ENCODE measurements around the gene TXLNG. TPM values are rescaled to one million over a fixed set of nuclear protein-coding genes. Genes with fewer than 3 reads are reported as not detected.
"Not testable (repeated sequence)": the region's sequence is repeated elsewhere in the genome, so short reads cannot be mapped to it uniquely, and the experiment has no call there.

TXLNG gene
- total and polyA plus RNA-seq, 9 donors: 14.0 to 27.7 (median 20.2) TPM

DNA sequence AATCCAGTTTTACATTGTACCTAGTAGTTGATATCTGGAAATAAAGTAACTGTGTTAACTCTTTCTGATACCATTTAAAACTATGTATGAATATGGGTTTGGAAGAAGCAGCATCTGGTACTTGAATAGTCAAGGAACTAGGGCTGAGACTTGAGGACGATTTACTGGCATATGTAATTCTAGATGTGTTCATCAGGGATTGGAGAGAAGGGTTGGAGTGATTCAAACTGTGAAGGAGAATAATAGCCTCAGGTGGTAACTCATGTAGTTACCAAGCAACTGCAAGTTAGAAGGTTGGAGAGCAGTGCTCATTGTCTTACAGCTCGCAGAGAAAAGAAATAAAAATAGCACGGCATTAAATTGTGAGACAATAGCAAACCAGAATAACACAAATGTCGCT, 29.5 kb upstream of the TXLNG start:
- Histone ChIP-seq H3K4me3 (no peak overlapping the region), H3K27ac (no peak overlapping the region), H3K4me1 (ENCODE audit: insufficient read depth) (no peaks in the 10 kb centered on the region), H3K9me3 (no peaks in the 10 kb centered on the region), H3K27me3 (no peaks in the 10 kb centered on the region), H3K36me3 (no peaks in the 10 kb centered on the region)
- TF ChIP-seq EP300 (IDR thresholded peaks at IDR 0.05) (no peak), POLR2A (IDR thresholded peaks at IDR 0.05) (no peak), CTCF (IDR thresholded peaks at IDR 0.05) (no peak)
- DNase-seq: no peak
- intact Hi-C loops (cut with DNase I): no loop called here
- 92 to 94% (median 93%) methylated on average over 4 of the region's 4 CpGs for WGBS, 3 donors

GRCh38 chrX:16761500-16761899, 24.8 kb upstream of the TXLNG start:
- intact Hi-C loops (cut with DNase I); H3K27ac ChIP-seq; H3K4me3 ChIP-seq; H3K27me3 ChIP-seq; H3K4me1 ChIP-seq (ENCODE audit: insufficient read depth); H3K9me3 ChIP-seq; H3K36me3 ChIP-seq; DNase-seq: not testable (repeated sequence)
- WGBS, 3 donors: 87 to 93% (median 90%) methylated on average over 4 of the region's 4 CpGs

DNA sequence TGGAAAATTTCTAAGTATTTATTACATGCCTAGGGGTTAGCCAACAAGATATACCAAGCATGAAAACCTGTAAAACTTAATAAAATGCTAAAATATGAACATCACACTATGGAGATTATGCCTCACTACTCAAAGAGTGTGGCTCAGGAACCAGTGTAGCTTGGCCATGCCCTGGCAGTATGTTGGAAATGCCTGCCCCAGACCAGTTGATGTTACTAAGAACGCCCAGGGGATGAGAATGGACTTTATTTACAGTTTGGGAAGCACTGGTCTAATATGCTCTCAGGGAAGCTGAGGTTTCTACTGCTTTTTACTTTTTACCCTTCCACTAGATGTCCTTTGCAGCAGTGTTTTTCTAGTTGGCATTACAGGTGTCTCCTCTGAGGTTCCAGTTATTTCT, 23.7 kb upstream of the TXLNG start:
- no peak overlapping the region for H3K4me3 ChIP-seq
- no peaks in the 10 kb centered on the region for H3K27me3 ChIP-seq
- H3K9me3 ChIP-seq: no peaks in the 10 kb centered on the region
- intact Hi-C loops (cut with DNase I): no loop called here
- no peak for DNase-seq
- no peak overlapping the region for H3K27ac ChIP-seq
- H3K4me1 ChIP-seq (ENCODE audit: insufficient read depth): no peaks in the 10 kb centered on the region
- no peak for TF ChIP-seq EP300 (IDR thresholded peaks at IDR 0.05)
- no peak for TF ChIP-seq CTCF (IDR thresholded peaks at IDR 0.05)
- TF ChIP-seq POLR2A (IDR thresholded peaks at IDR 0.05): no peak
- 81 to 88% (median 85%) methylated on average over 1 of the region's 1 CpG for WGBS, 3 donors
- H3K36me3 ChIP-seq: no peaks in the 10 kb centered on the region

GRCh38 chrX:16765594-16765993, 20.7 kb upstream of the TXLNG start:
- intact Hi-C loops (cut with DNase I): no loop called here
- Histone ChIP-seq H3K9me3 (no peaks in the 10 kb centered on the region), H3K27me3 (no peaks in the 10 kb centered on the region), H3K27ac (no peak overlapping the region), H3K4me1 (ENCODE audit: insufficient read depth) (no peaks in the 10 kb centered on the region), H3K36me3 (no peaks in the 10 kb centered on the region), H3K4me3 (no peak overlapping the region)
- no peak for TF ChIP-seq EP300 (IDR thresholded peaks at IDR 0.05)
- TF ChIP-seq CTCF (IDR thresholded peaks at IDR 0.05): no peak
- TF ChIP-seq POLR2A (IDR thresholded peaks at IDR 0.05): no peak
- no peak for DNase-seq
- WGBS, 3 donors: 56 to 65% (median 58%) methylated on average over 2 of the region's 2 CpGs

GRCh38 chrX:16770970-16771482, 15.2 kb upstream of the TXLNG start:
- Histone ChIP-seq H3K4me1 (ENCODE audit: insufficient read depth) (no peaks in the 10 kb centered on the region), H3K4me3 (no peak overlapping the region), H3K27ac (no peak overlapping the region), H3K9me3 (no peaks in the 10 kb centered on the region), H3K36me3 (no peaks in the 10 kb centered on the region), H3K27me3 (no peaks in the 10 kb centered on the region)
- TF ChIP-seq EP300 (IDR thresholded peaks at IDR 0.05): no peak
- TF ChIP-seq POLR2A (IDR thresholded peaks at IDR 0.05): no peak
- no peak for TF ChIP-seq CTCF (IDR thresholded peaks at IDR 0.05)
- intact Hi-C loops (cut with DNase I): no loop called here
- WGBS, 3 donors: 49 to 63% (median 52%) methylated on average over 2 of the region's 2 CpGs
- no peak for DNase-seq

Data from ovary (tissue), 9 donors.